SK-N-SH treated with all-trans-retinoic acid at 6 μM for 48 hours (cell line): Measurements from ENCODE around the gene ZNF384.

Experiments used
- ATAC-seq: fragments of 200-7000 bp; cut with Tn5 transposase; 3 replicates; pipeline ENCODE4 v1.9.1; 2020; ENCODE audit warnings: mild to moderate bottlenecking, moderate library complexity
- ARNTL ChIP-seq: fragments of 450-650 bp; formaldehyde crosslinking; IDR thresholded peaks from 2 replicates; pipeline ENCODE4 v1.5.0; 2020; ENCODE audit warnings: low read depth, mild to moderate bottlenecking, moderate library complexity, borderline replicate concordance
- BACH2 ChIP-seq: fragments of 250-450 bp; sonication (Bioruptor Pico); IDR thresholded peaks from 2 replicates; pipeline ENCODE4 v1.9.0; 2021; ENCODE audit warnings: mild to moderate bottlenecking, borderline replicate concordance
- CREB5 ChIP-seq: fragments of 250-450 bp; sonication (Bioruptor Pico); IDR thresholded peaks from 2 replicates; pipeline ENCODE4 v1.5.1; 2020; ENCODE audit warnings: low read depth, mild to moderate bottlenecking, moderate library complexity
- CSDC2 ChIP-seq: fragments of 250-450 bp; sonication (Bioruptor Pico); IDR thresholded peaks from 2 replicates; pipeline ENCODE4 v1.5.0; 2020; ENCODE audit warnings: mild to moderate bottlenecking, moderate library complexity
- CSRNP3 ChIP-seq: fragments of 250-450 bp; sonication (Bioruptor Pico); IDR thresholded peaks from 2 replicates; pipeline ENCODE4 v1.5.1; 2021; ENCODE audit warnings: mild to moderate bottlenecking, moderate library complexity
- ESRRG ChIP-seq: fragments of 250-450 bp; sonication (Bioruptor Pico); IDR thresholded peaks from 2 replicates; pipeline ENCODE4 v1.6.1; 2021; ENCODE audit warnings: mild to moderate bottlenecking
- ISL1 ChIP-seq: fragments of 250-450 bp; sonication (Bioruptor Pico); IDR thresholded peaks from 2 replicates; pipeline ENCODE4 v2.1.2; 2022; ENCODE audit warnings: mild to moderate bottlenecking, moderate library complexity
- PATZ1 ChIP-seq: fragments of 250-450 bp; sonication (Bioruptor Pico); IDR thresholded peaks from 2 replicates; pipeline ENCODE4 v1.8.0; 2020; ENCODE audit warnings: mild to moderate bottlenecking, moderate library complexity, borderline replicate concordance
- POU6F1 ChIP-seq: fragments of 250-450 bp; sonication (Bioruptor Pico); IDR thresholded peaks from 2 replicates; pipeline ENCODE4 v1.8.0; 2021; ENCODE audit warnings: low read depth, mild to moderate bottlenecking, moderate library complexity, borderline replicate concordance
- PPARA ChIP-seq: fragments of 250-450 bp; sonication (Bioruptor Pico); IDR thresholded peaks from 2 replicates; pipeline ENCODE4 v1.5.0; 2020; ENCODE audit warnings: mild to moderate bottlenecking, borderline replicate concordance
- SNAI2 ChIP-seq: fragments of 250-450 bp; sonication (Bioruptor Pico); IDR thresholded peaks from 2 replicates; pipeline ENCODE4 v1.5.0; 2020; ENCODE audit warnings: mild to moderate bottlenecking, moderate library complexity
- TOX ChIP-seq: fragments of 250-450 bp; sonication (Bioruptor Pico); IDR thresholded peaks from 2 replicates; pipeline ENCODE4 v1.8.0; 2021; ENCODE audit warnings: mild to moderate bottlenecking, moderate library complexity, borderline replicate concordance
- TSHZ2 ChIP-seq: fragments of 250-450 bp; sonication (Bioruptor Pico); IDR thresholded peaks from 2 replicates; pipeline ENCODE4 v1.5.0; 2020; ENCODE audit warnings: mild to moderate bottlenecking, moderate library complexity
- ZC3H10 ChIP-seq: fragments of 250-450 bp; sonication (Bioruptor Pico); IDR thresholded peaks from 2 replicates; pipeline ENCODE4 v1.5.1; 2021; ENCODE audit warnings: mild to moderate bottlenecking, moderate library complexity
- ZFP30 ChIP-seq: fragments of 450-650 bp; formaldehyde crosslinking; IDR thresholded peaks from 2 replicates; pipeline ENCODE4 v1.5.0; 2022; ENCODE audit warnings: mild to moderate bottlenecking, moderate library complexity
- ZNF565 ChIP-seq: fragments of 450-650 bp; formaldehyde crosslinking; conservative IDR thresholded peaks from 2 replicates; pipeline ENCODE4 v1.5.0; 2020; ENCODE audit warnings: low read depth, mild to moderate bottlenecking, moderate library complexity
- ZNF70 ChIP-seq: fragments of 450-650 bp; formaldehyde crosslinking; IDR thresholded peaks from 2 replicates; pipeline ENCODE4 v1.5.0; 2020; ENCODE audit warnings: mild to moderate bottlenecking, moderate library complexity
- ZNF8 ChIP-seq: fragments of 450-650 bp; formaldehyde crosslinking; IDR thresholded peaks from 2 replicates; pipeline ENCODE4 v1.5.0; 2020; ENCODE audit warnings: mild to moderate bottlenecking, moderate library complexity

Gene ZNF384

GRCh38 chr12:6697584-6698351, 8.6 kb upstream of the ZNF384 start:
- TF ChIP-seq ISL1 (no peak), POU6F1 (no peak), CSDC2 (no peak), CREB5 (CRISPR knock-in tag) (no peak), ZNF565 (CRISPR knock-in tag) (no peak), ZNF70 (no peak), SNAI2 (CRISPR knock-in tag) (no peak), TSHZ2 (CRISPR knock-in tag) (no peak), PATZ1 (CRISPR knock-in tag) (no peak), ZC3H10 (CRISPR knock-in tag) (no peak)
- ATAC-seq = peak; percentile 79

GRCh38 chr12:6696690-6697583, 7.8 kb upstream of the ZNF384 start:
- no peak for ATAC-seq
- no peak for TF ChIP-seq ZC3H10 (CRISPR knock-in tag)

GRCh38 chr12:6695313-6696045, 6.3 kb upstream of the ZNF384 start:
- ATAC-seq = no peak
- TF ChIP-seq BACH2 (no peak), POU6F1 (no peak), ZNF70 (no peak), CREB5 (CRISPR knock-in tag) (no peak), TOX (CRISPR knock-in tag) (no peak), ZNF8 (no peak), ARNTL (CRISPR knock-in tag) (no peak), ZFP30 (CRISPR knock-in tag) (no peak), CSDC2 (no peak), CSRNP3 (CRISPR knock-in tag) (no peak), TSHZ2 (CRISPR knock-in tag) (no peak), ZNF565 (CRISPR knock-in tag) (no peak), PPARA (CRISPR knock-in tag) (no peak), ESRRG (CRISPR knock-in tag) (no peak)
